Osteocyte (in vitro differentiated cells): Measurements from ENCODE around the gene PIGU. TPM values are rescaled to one million over a fixed set of nuclear protein-coding genes. Genes with fewer than 3 reads are reported as not detected.
"Not testable (repeated sequence)": the region's sequence is repeated elsewhere in the genome, so short reads cannot be mapped to it uniquely, and the experiment has no call there.

Source experiments
- DNase-seq: peaks from one replicate; pipeline ENCODE4 v3.0.0; 2021; ENCODE audit warnings: mixed read lengths; ENCODE audit not compliant: unreplicated experiment; ENCODE audit errors: extremely low spot score
- H3K27ac Mint-ChIP-seq: one replicate; pipeline ENCODE4 v1.8.0; 2021; ENCODE audit warnings: mild to moderate bottlenecking, mixed read lengths; ENCODE audit not compliant: unreplicated experiment
- H3K27me3 Mint-ChIP-seq: one replicate; pipeline ENCODE4 v1.8.0; 2021; ENCODE audit warnings: mixed read lengths; ENCODE audit not compliant: unreplicated experiment
- H3K36me3 Mint-ChIP-seq: one replicate; pipeline ENCODE4 v1.8.0; 2021; ENCODE audit warnings: mixed read lengths; ENCODE audit not compliant: unreplicated experiment
- H3K4me1 Mint-ChIP-seq: one replicate; pipeline ENCODE4 v1.8.0; 2021; ENCODE audit warnings: mixed read lengths; ENCODE audit not compliant: unreplicated experiment
- H3K4me3 Mint-ChIP-seq: one replicate; pipeline ENCODE4 v1.8.0; 2021; ENCODE audit warnings: mild to moderate bottlenecking, moderate library complexity, mixed read lengths; ENCODE audit not compliant: unreplicated experiment
- H3K9me3 Mint-ChIP-seq: one replicate; pipeline ENCODE4 v1.8.0; 2021; ENCODE audit warnings: mixed read lengths; ENCODE audit not compliant: unreplicated experiment
- CTCF ChIP-seq: fragments of 200-600 bp; sonication (generic); IDR thresholded peaks from 2 replicates; pipeline ENCODE4 v1.5.0; 2021; ENCODE audit warnings: antibody characterized with exemption, mild to moderate bottlenecking, moderate library complexity
- total RNA-seq: library from RNA; stranded (reverse); gene quantifications from 2 replicates; pipeline ENCODE4 v1.2.1, GENCODE V29; 2021

The PIGU gene
- total RNA-seq, 1 donor from 2014 or later, result 15.5 TPM

- H3K9me3 Mint-ChIP-seq, result no peaks in the 10 kb centered on the region
- no peak for TF ChIP-seq CTCF
- H3K4me3 Mint-ChIP-seq, result peak overlapping the region; percentile 56
- H3K27me3 Mint-ChIP-seq, result no peaks in the 10 kb centered on the region
- peak overlapping the region; percentile 95 for H3K27ac Mint-ChIP-seq
- peaks cover 19% of the 10 kb centered on the region for H3K36me3 Mint-ChIP-seq
- peaks cover 58% of the 10 kb centered on the region for H3K4me1 Mint-ChIP-seq
- DNase-seq, result peak; percentile 93
Measured at GRCh38 chr20:34525709-34526416, 151.0 kb downstream of the PIGU start.

DNA sequence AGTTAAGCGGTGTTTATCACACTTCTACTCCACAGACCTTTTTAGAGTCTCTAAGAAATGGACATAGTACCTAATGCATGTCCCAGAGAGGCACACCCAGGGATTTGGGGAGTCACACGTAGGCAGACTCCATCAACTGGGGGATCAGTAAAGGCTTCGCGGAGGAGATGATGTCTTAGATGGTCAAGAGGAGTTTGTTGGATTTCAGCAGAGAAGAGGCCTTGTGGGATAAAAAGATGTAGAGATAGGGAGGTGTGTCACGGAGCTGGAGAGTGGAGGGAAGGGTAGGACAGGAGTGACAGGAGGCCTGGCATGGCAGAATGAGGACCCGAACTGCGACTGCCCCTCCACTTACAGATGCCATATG, 151.6 kb downstream of the PIGU start:
- peak; percentile 15 for DNase-seq
- peaks cover 19% of the 10 kb centered on the region for H3K36me3 Mint-ChIP-seq
- H3K27ac Mint-ChIP-seq, result peak overlapping the region; percentile 95
- H3K27me3 Mint-ChIP-seq, result no peaks in the 10 kb centered on the region
- peaks cover 58% of the 10 kb centered on the region for H3K4me1 Mint-ChIP-seq
- no peaks in the 10 kb centered on the region for H3K9me3 Mint-ChIP-seq
- TF ChIP-seq CTCF, result no peak
- no peak overlapping the region for H3K4me3 Mint-ChIP-seq

GRCh38 chr20:34524426-34524825, 152.5 kb downstream of the PIGU start:
- no peak for TF ChIP-seq CTCF
- H3K4me3 Mint-ChIP-seq, result no peak overlapping the region

GRCh38 chr20:34522969-34523871, 153.7 kb downstream of the PIGU start:
- peaks cover 62% of the 10 kb centered on the region for H3K4me1 Mint-ChIP-seq
- H3K4me3 Mint-ChIP-seq, result peak overlapping the region; percentile 19
- DNase-seq, result peak; percentile 83
- H3K9me3 Mint-ChIP-seq, result no peaks in the 10 kb centered on the region
- H3K36me3 Mint-ChIP-seq, result peaks cover 9% of the 10 kb centered on the region
- H3K27me3 Mint-ChIP-seq, result no peaks in the 10 kb centered on the region
- H3K27ac Mint-ChIP-seq, result peak overlapping the region; percentile 95
- peak; percentile 62 for TF ChIP-seq CTCF

More at GRCh38 chr20:34524426-34524825, 152.5 kb downstream of the PIGU start:
- Mint-ChIP-seq H3K9me3 (no peaks in the 10 kb centered on the region), H3K27me3 (no peaks in the 10 kb centered on the region), H3K4me1 (peaks cover 58% of the 10 kb centered on the region), H3K36me3 (peaks cover 21% of the 10 kb centered on the region), H3K27ac (peak overlapping the region; percentile 95)
- peak; percentile 23 for DNase-seq

GRCh38 chr20:34519841-34520240, 157.1 kb downstream of the PIGU start:
- peaks cover 55% of the 10 kb centered on the region for H3K4me1 Mint-ChIP-seq
- peak; percentile 30 for DNase-seq
- H3K27ac Mint-ChIP-seq, H3K4me3 Mint-ChIP-seq, H3K9me3 Mint-ChIP-seq, H3K36me3 Mint-ChIP-seq, H3K27me3 Mint-ChIP-seq: not testable (repeated sequence)

- peak overlapping the region; percentile 61 for H3K4me3 Mint-ChIP-seq
- peaks cover 53% of the 10 kb centered on the region for H3K4me1 Mint-ChIP-seq
- not testable (repeated sequence) for H3K27me3 Mint-ChIP-seq, H3K9me3 Mint-ChIP-seq, H3K36me3 Mint-ChIP-seq, H3K27ac Mint-ChIP-seq
- DNase-seq, result peak; percentile 27
Measured at GRCh38 chr20:34518863-34519262, 158.0 kb downstream of the PIGU start.
